ENCODE results near the gene LRP5.

GRCh38 chr11:68331338-68331947, 19.1 kb downstream of the LRP5 start:
- TF ChIP-seq CTCF (IDR thresholded peaks at IDR 0.05) (no peak), POLR2A (IDR thresholded peaks at IDR 0.05) (no peak)
